ENCODE data around the gene SLC22A1. TPM values are rescaled to one million over a fixed set of nuclear protein-coding genes. Genes with fewer than 3 reads are reported as not detected.

SLC22A1 gene
- total and polyA plus RNA-seq, 2 donors (not counting 1 experiment from before 2014, with no cell fraction given): 0.18 to 1.5 TPM

DNA sequence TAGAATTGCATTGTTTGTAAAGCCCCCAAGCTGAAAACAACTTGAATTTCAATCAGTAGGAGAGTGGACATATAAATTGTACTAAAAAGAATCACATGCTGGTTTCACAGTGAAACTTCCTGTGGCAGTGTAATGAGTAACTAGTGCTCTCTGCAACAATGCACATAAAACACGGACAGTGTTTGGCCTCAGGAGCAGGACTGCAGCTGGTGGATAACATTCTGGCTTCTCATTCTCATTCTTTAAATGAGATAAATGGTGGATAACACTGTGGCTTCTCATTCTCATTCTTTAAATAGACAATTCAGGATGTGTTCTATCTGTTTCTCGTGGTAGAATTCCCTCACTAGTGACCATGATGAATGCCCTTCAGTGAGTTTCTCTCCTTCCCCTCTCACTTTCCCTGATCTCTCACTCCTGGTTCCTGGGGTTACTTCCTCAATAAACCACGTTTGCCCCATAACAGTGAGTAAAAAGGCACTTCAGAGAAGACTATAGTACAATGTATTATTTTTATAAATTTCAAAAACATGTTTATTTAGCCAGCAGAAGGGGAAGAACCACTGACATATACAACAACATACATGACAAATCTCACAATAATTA, 77.1 kb downstream of the SLC22A1 start:
- Histone ChIP-seq H3K9me3 (ENCODE audit: control extremely low read depth in 1 of 3, control insufficient read depth in 2 of 3, insufficient read depth in 1 of 3, low read length in 2 of 3) (peaks cover 0 to 5% (median 4%) of the 10 kb centered on the region in 3 donors), H3K36me3 (replicated peaks in 1 of 2; ENCODE audit: control extremely low read depth in 1 of 2, control insufficient read depth in 1 of 2, extremely low read depth in 1 of 2, insufficient read depth in 2 of 2, low read length in 1 of 2) (no peaks in the 10 kb centered on the region), H3K79me2 (ENCODE audit: control insufficient read depth, insufficient read depth, low read length) (no peaks in the 10 kb centered on the region), H3K27ac (ENCODE audit: low read length in 2 of 2) (no peak overlapping the region), H3K9ac (ENCODE audit: low read length) (no peak overlapping the region), H4K20me1 (ENCODE audit: control insufficient read depth, insufficient read depth, low read length, poor library complexity, severe bottlenecking) (no peaks in the 10 kb centered on the region), H3K4me1 (ENCODE audit: control insufficient read depth in 2 of 2, insufficient read depth in 2 of 2, low read length in 2 of 2) (no peaks in the 10 kb centered on the region), H3K27me3 (replicated peaks in 1 of 4; ENCODE audit: control extremely low read depth in 1 of 4, control insufficient read depth in 3 of 4, insufficient read depth in 4 of 4, low read length in 3 of 4) (no peaks in the 10 kb centered on the region), H2AFZ (ENCODE audit: insufficient read depth, low read depth, low read length, poor library complexity, severe bottlenecking) (no peak overlapping the region), H3K4me2 (replicated peaks; ENCODE audit: low read depth, low read length, poor library complexity, severe bottlenecking) (no peak overlapping the region), H3K4me3 (ENCODE audit: control extremely low read depth in 1 of 5, extremely low read depth in 1 of 5, insufficient read depth in 1 of 5, low read depth in 2 of 5, low read length in 4 of 5) (no peak overlapping the region)
- POLR2A ChIA-PET: no interaction called here
- intact Hi-C loops (cut with micrococcal nuclease): no loop called here
- H3K9me3 Mint-ChIP-seq (ENCODE audit: insufficient read depth): peaks cover 16% of the 10 kb centered on the region
- WGBS (ENCODE audit: insufficient coverage): no CpG with 5 or more reads among the region's 3 CpGs
- H3K27me3 Mint-ChIP-seq: peaks cover 11% of the 10 kb centered on the region
- ATAC-seq (ENCODE audit: low read depth) (no peak), DNase-seq (no peak)
- no peaks in the 10 kb centered on the region for H3K4me1 Mint-ChIP-seq
- no peak for TF ChIP-seq EZH2 (IDR thresholded peaks at IDR 0.05; ENCODE audit: borderline replicate concordance, insufficient read depth, low read depth, low read length, poor library complexity, severe bottlenecking)
- TF ChIP-seq, protein P1, sequence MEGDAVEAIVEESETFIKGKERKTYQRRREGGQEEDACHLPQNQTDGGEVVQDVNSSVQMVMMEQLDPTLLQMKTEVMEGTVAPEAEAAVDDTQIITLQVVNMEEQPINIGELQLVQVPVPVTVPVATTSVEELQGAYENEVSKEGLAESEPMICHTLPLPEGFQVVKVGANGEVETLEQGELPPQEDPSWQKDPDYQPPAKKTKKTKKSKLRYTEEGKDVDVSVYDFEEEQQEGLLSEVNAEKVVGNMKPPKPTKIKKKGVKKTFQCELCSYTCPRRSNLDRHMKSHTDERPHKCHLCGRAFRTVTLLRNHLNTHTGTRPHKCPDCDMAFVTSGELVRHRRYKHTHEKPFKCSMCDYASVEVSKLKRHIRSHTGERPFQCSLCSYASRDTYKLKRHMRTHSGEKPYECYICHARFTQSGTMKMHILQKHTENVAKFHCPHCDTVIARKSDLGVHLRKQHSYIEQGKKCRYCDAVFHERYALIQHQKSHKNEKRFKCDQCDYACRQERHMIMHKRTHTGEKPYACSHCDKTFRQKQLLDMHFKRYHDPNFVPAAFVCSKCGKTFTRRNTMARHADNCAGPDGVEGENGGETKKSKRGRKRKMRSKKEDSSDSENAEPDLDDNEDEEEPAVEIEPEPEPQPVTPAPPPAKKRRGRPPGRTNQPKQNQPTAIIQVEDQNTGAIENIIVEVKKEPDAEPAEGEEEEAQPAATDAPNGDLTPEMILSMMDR (IDR thresholded peaks at IDR 0.05): no peak
- CTCF ChIA-PET: no interaction called here
- H3K4me3 Mint-ChIP-seq: no peak overlapping the region
- H3K27ac Mint-ChIP-seq: no peak overlapping the region

DNA sequence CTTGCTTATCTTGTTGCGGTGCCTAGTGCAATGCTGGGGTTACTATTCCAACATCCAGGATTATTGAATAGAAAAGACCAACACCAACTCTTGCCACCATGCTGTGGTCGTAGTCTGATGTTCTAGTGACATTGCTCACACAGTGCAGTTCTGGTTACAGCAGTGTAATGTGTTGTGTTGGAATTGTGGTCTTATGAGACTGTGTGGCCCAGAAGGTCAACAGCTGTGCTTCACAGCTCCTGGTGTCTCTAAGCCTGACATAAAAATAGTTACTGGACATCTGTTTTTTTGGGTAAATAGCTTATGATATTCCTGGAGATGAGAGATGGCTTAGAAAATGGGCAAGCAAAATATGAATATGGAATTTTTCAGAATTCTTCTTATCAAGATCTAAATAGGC, 79.4 kb downstream of the SLC22A1 start:
- WGBS (ENCODE audit: insufficient coverage): no CpG with 5 or more reads among the region's 2 CpGs
- ATAC-seq (ENCODE audit: low read depth) (no peak), DNase-seq (no peak)

More for the DNA sequence above, 79.4 kb downstream of the SLC22A1 start:
- Histone ChIP-seq H4K20me1 (ENCODE audit: control insufficient read depth, insufficient read depth, low read length, poor library complexity, severe bottlenecking) (no peaks in the 10 kb centered on the region), H3K9me3 (ENCODE audit: control extremely low read depth in 1 of 3, control insufficient read depth in 2 of 3, insufficient read depth in 1 of 3, low read length in 2 of 3) (no peaks in the 10 kb centered on the region), H3K27ac (ENCODE audit: low read length in 2 of 2) (no peak overlapping the region), H3K4me2 (replicated peaks; ENCODE audit: low read depth, low read length, poor library complexity, severe bottlenecking) (no peak overlapping the region), H2AFZ (ENCODE audit: insufficient read depth, low read depth, low read length, poor library complexity, severe bottlenecking) (no peak overlapping the region), H3K9ac (ENCODE audit: low read length) (no peak overlapping the region), H3K4me3 (ENCODE audit: control extremely low read depth in 1 of 5, extremely low read depth in 1 of 5, insufficient read depth in 1 of 5, low read depth in 2 of 5, low read length in 4 of 5) (no peak overlapping the region), H3K4me1 (ENCODE audit: control insufficient read depth in 2 of 2, insufficient read depth in 2 of 2, low read length in 2 of 2) (no peaks in the 10 kb centered on the region), H3K27me3 (replicated peaks in 1 of 4; ENCODE audit: control extremely low read depth in 1 of 4, control insufficient read depth in 3 of 4, insufficient read depth in 4 of 4, low read length in 3 of 4) (no peaks in the 10 kb centered on the region), H3K36me3 (replicated peaks in 1 of 2; ENCODE audit: control extremely low read depth in 1 of 2, control insufficient read depth in 1 of 2, extremely low read depth in 1 of 2, insufficient read depth in 2 of 2, low read length in 1 of 2) (no peaks in the 10 kb centered on the region), H3K79me2 (ENCODE audit: control insufficient read depth, insufficient read depth, low read length) (no peaks in the 10 kb centered on the region)
- peaks cover 10% of the 10 kb centered on the region for H3K9me3 Mint-ChIP-seq (ENCODE audit: insufficient read depth)
- TF ChIP-seq EZH2 (IDR thresholded peaks at IDR 0.05; ENCODE audit: borderline replicate concordance, insufficient read depth, low read depth, low read length, poor library complexity, severe bottlenecking): no peak
- TF ChIP-seq, protein P1 (IDR thresholded peaks at IDR 0.05): no peak
- no peak overlapping the region for H3K4me3 Mint-ChIP-seq
- no peaks in the 10 kb centered on the region for H3K4me1 Mint-ChIP-seq
- POLR2A ChIA-PET: no interaction called here
- H3K27me3 Mint-ChIP-seq: peaks cover 15% of the 10 kb centered on the region
- CTCF ChIA-PET: no interaction called here
- intact Hi-C loops (cut with micrococcal nuclease): no loop called here
- H3K27ac Mint-ChIP-seq: no peak overlapping the region

All from B cell (primary cell).